HEK293 (cell line): Measurements from ENCODE around the gene HRK.
A peak's percentile ranks its signal among the peaks of the same experiment; 100 is the strongest.

Source experiments
- EGR2 ChIP-seq: fragments of 450-650 bp; formaldehyde crosslinking; IDR thresholded peaks from 2 replicates; pipeline ENCODE4 v1.5.1; 2016; ENCODE audit warnings: low read depth, missing biosample characterization, missing genetic modification characterization
- GLIS1 ChIP-seq: fragments of 450-650 bp; formaldehyde crosslinking; IDR thresholded peaks from 2 replicates; pipeline ENCODE4 v1.5.1; 2016; ENCODE audit warnings: missing biosample characterization, missing genetic modification characterization
- HIC1 ChIP-seq: fragments of 450-650 bp; formaldehyde crosslinking; IDR thresholded peaks from 2 replicates; pipeline ENCODE4 v1.5.1; 2016; ENCODE audit warnings: missing biosample characterization, missing genetic modification characterization
- KLF1 ChIP-seq: fragments of 450-650 bp; formaldehyde crosslinking; IDR thresholded peaks from 2 replicates; pipeline ENCODE4 v1.5.1; 2016; ENCODE audit warnings: missing biosample characterization, missing genetic modification characterization
- KLF16 ChIP-seq: fragments of 450-650 bp; formaldehyde crosslinking; IDR thresholded peaks from 2 replicates; pipeline ENCODE4 v1.5.1; 2017; ENCODE audit warnings: missing biosample characterization, missing genetic modification characterization
- KLF8 ChIP-seq: fragments of 450-650 bp; formaldehyde crosslinking; IDR thresholded peaks from 2 replicates; pipeline ENCODE4 v1.5.1; 2016; ENCODE audit warnings: missing biosample characterization, missing genetic modification characterization
- PATZ1 ChIP-seq: fragments of 450-650 bp; formaldehyde crosslinking; IDR thresholded peaks from 2 replicates; pipeline ENCODE4 v1.5.1; 2016; ENCODE audit warnings: missing biosample characterization, missing genetic modification characterization
- ZBTB10 ChIP-seq: fragments of 450-650 bp; formaldehyde crosslinking; IDR thresholded peaks from 2 replicates; pipeline ENCODE4 v1.5.1; 2016; ENCODE audit warnings: missing biosample characterization, missing genetic modification characterization
- ZBTB26 ChIP-seq: fragments of 450-650 bp; formaldehyde crosslinking; optimal IDR thresholded peaks from 2 replicates; pipeline ENCODE3; 2016; ENCODE audit warnings: missing biosample characterization, mild to moderate bottlenecking, missing genetic modification characterization
- ZBTB7A ChIP-seq: fragments of 450-650 bp; formaldehyde crosslinking; IDR thresholded peaks from 2 replicates; pipeline ENCODE4 v1.5.1; 2016; ENCODE audit warnings: low read depth, missing biosample characterization, missing genetic modification characterization
- ZFP41 ChIP-seq: fragments of 450-650 bp; formaldehyde crosslinking; IDR thresholded peaks from 2 replicates; pipeline ENCODE4 v1.5.1; 2016; ENCODE audit warnings: missing biosample characterization, missing genetic modification characterization, borderline replicate concordance
- ZNF10 ChIP-seq: fragments of 450-650 bp; formaldehyde crosslinking; IDR thresholded peaks from 2 replicates; pipeline ENCODE4 v1.5.1; 2017; ENCODE audit warnings: missing biosample characterization, missing genetic modification characterization
- ZNF155 ChIP-seq: fragments of 450-650 bp; formaldehyde crosslinking; IDR thresholded peaks from 2 replicates; pipeline ENCODE4 v1.5.1; 2016; ENCODE audit warnings: missing biosample characterization, missing genetic modification characterization
- ZNF18 ChIP-seq: fragments of 450-650 bp; formaldehyde crosslinking; IDR thresholded peaks from 2 replicates; pipeline ENCODE4 v1.5.1; 2016; ENCODE audit warnings: missing biosample characterization, missing genetic modification characterization
- ZNF211 ChIP-seq: fragments of 450-650 bp; formaldehyde crosslinking; IDR thresholded peaks from 2 replicates; pipeline ENCODE4 v1.5.1; 2016; ENCODE audit warnings: low read depth, missing biosample characterization, missing genetic modification characterization
- ZNF266 ChIP-seq: fragments of 450-650 bp; formaldehyde crosslinking; IDR thresholded peaks from 2 replicates; pipeline ENCODE4 v1.5.1; 2016; ENCODE audit warnings: missing biosample characterization, missing genetic modification characterization, low read depth
- ZNF394 ChIP-seq: fragments of 450-650 bp; formaldehyde crosslinking; IDR thresholded peaks from 2 replicates; pipeline ENCODE4 v1.5.1; 2016; ENCODE audit warnings: missing biosample characterization, missing genetic modification characterization, mild to moderate bottlenecking, moderate library complexity, borderline replicate concordance
- ZNF416 ChIP-seq: fragments of 450-650 bp; formaldehyde crosslinking; IDR thresholded peaks from 2 replicates; pipeline ENCODE4 v1.5.1; 2016; ENCODE audit warnings: missing biosample characterization, missing genetic modification characterization
- ZNF423 ChIP-seq: fragments of 450-650 bp; formaldehyde crosslinking; IDR thresholded peaks from 2 replicates; pipeline ENCODE4 v1.5.1; 2016; ENCODE audit warnings: missing biosample characterization, missing genetic modification characterization
- ZNF580 ChIP-seq: fragments of 450-650 bp; formaldehyde crosslinking; IDR thresholded peaks from 2 replicates; pipeline ENCODE4 v1.5.1; 2016; ENCODE audit warnings: missing biosample characterization, missing genetic modification characterization
- ZNF639 ChIP-seq: fragments of 450-650 bp; formaldehyde crosslinking; IDR thresholded peaks from 2 replicates; pipeline ENCODE4 v1.5.1; 2016; ENCODE audit warnings: missing biosample characterization, missing genetic modification characterization
- ZNF692 ChIP-seq: fragments of 450-650 bp; formaldehyde crosslinking; IDR thresholded peaks from 2 replicates; pipeline ENCODE4 v1.5.1; 2016; ENCODE audit warnings: missing biosample characterization, missing genetic modification characterization
- ZNF777 ChIP-seq: fragments of 450-650 bp; formaldehyde crosslinking; IDR thresholded peaks from 2 replicates; pipeline ENCODE4 v1.5.1; 2017; ENCODE audit warnings: missing biosample characterization, missing genetic modification characterization, borderline replicate concordance

The HRK gene

GRCh38 chr12:116879509-116880212, 1.6 kb downstream of the HRK start (continued):
- TF ChIP-seq ZNF18 (tag by site-specific recombination) (no peak), GLIS1 (tag by site-specific recombination) (peak; percentile 70), PATZ1 (tag by site-specific recombination) (peak; percentile 38; the same call in 1 of the 2 replicates), KLF16 (0 out of 2 replicates have a peak, but pooled peaks have one; percentile 22), ZBTB10 (tag by site-specific recombination) (peak; percentile 16; the same call in 1 of the 2 replicates), ZNF580 (tag by site-specific recombination) (0 out of 2 replicates have a peak, but pooled peaks have one; percentile 56), ZNF266 (tag by site-specific recombination) (no peak), ZNF777 (tag by site-specific recombination) (no peak), ZNF639 (0 out of 2 replicates have a peak, but pooled peaks have one; percentile 25), KLF1 (peak; percentile 57; the same call in 1 of the 2 replicates), HIC1 (tag by site-specific recombination) (0 out of 2 replicates have a peak, but pooled peaks have one; percentile 53), ZNF155 (tag by site-specific recombination) (no peak), KLF8 (tag by site-specific recombination) (peak; percentile 62; the same call in 1 of the 2 replicates), EGR2 (tag by site-specific recombination) (peak; percentile 64; the same call in 1 of the 2 replicates), ZFP41 (tag by site-specific recombination) (no peak), ZNF394 (tag by site-specific recombination) (no peak), ZNF692 (0 out of 2 replicates have a peak, but pooled peaks have one; percentile 9), ZBTB26 (tag by site-specific recombination) (peak; percentile 73), ZNF10 (tag by site-specific recombination) (no peak), ZNF416 (tag by site-specific recombination) (no peak), ZBTB7A (tag by site-specific recombination) (no peak), ZNF423 (peak; percentile 56), ZNF211 (tag by site-specific recombination) (no peak)
